Endothelial cell of umbilical vein (primary cell): ENCODE data around the gene PEX5. TPM values are rescaled to one million over a fixed set of nuclear protein-coding genes. Genes with fewer than 3 reads are reported as not detected.

Experiments
- BruUV-seq: library from RNA; stranded (reverse); fragments of 400-500 nt; replicated peaks from 2 replicates; lab custom pipeline; 2021; lab: Mats Ljungman, UMichigan
- CTCF ChIA-PET: fragments of 300-600, 350-600 bp; sonication (Branson Sonifier 250); formaldehyde crosslinking; loops from one replicate; lab custom pipeline; 2021; ENCODE audit warnings: antibody characterized with exemption, inconsistent platforms; lab: Charles Lee
- POLR2A ChIA-PET: fragments of 300-600, 350-600 bp; sonication (Branson Sonifier 250); formaldehyde crosslinking; loops from one replicate; lab custom pipeline; 2021; ENCODE audit warnings: antibody characterized with exemption, inconsistent platforms; lab: Charles Lee
- DNase-seq: peaks from one replicate; pipeline ENCODE4 v3.0.0-alpha.2; 2011; ENCODE audit warnings: low read depth, low spot score
- FAIRE-seq: peaks from 2 replicates; lab custom pipeline; 2011; peaks lifted over from hg19 to GRCh38; lab: Jason Lieb, UNC
- H2AFZ ChIP-seq: 2 replicates; pipeline ENCODE4 v1.6.0; 2012; ENCODE audit warnings: low read depth, low read length, control low read depth, inconsistent platforms
- H3K27ac ChIP-seq: 2 replicates; pipeline ENCODE4 v1.5.1; 2011; ENCODE audit warnings: low read depth, mild to moderate bottlenecking, control low read depth, low read length, moderate library complexity; ENCODE audit not compliant: insufficient read depth
- H3K27me3 ChIP-seq, 2 experiments: 2 replicates each; pipeline versions ENCODE4 v1.6.0 to v1.6.1; 2011; ENCODE audit warnings: low read length in 2 of 2, mixed read lengths in 1 of 2; ENCODE audit not compliant: control insufficient read depth in 2 of 2, insufficient read depth in 2 of 2
- H3K36me3 ChIP-seq, 2 experiments: 2 replicates in 1 of 2; 3 replicates in 1 of 2; pipeline ENCODE4 v1.5.1; 2011; ENCODE audit warnings: low read length in 2 of 2, mild to moderate bottlenecking in 1 of 2, moderate library complexity in 1 of 2; ENCODE audit not compliant: control insufficient read depth in 2 of 2, insufficient read depth in 2 of 2; ENCODE audit errors: extremely low read depth in 1 of 2
- H3K4me1 ChIP-seq: 3 replicates; pipeline ENCODE4 v1.5.1; 2011; ENCODE audit warnings: mild to moderate bottlenecking, low read length; ENCODE audit not compliant: control insufficient read depth, insufficient read depth; ENCODE audit errors: extremely low read depth
- H3K4me2 ChIP-seq: 2 replicates; pipeline ENCODE4 v1.6.1; 2011; ENCODE audit warnings: low read length, control low read depth, mixed read lengths; ENCODE audit not compliant: insufficient read depth
- H3K4me3 ChIP-seq, 3 experiments: fragments of 200-600 bp in 1 of 3; sonication (generic), shearing (Covaris generic) in 1 of 3; replicated peaks in 1 of 3; 2 replicates each; pipeline ENCODE4 v1.5.1; 2011 to 2016; ENCODE audit warnings: control low read depth in 3 of 3, low read length in 3 of 3, mild to moderate bottlenecking in 2 of 3, inconsistent platforms in 1 of 3, low read depth in 1 of 3, moderate library complexity in 1 of 3; ENCODE audit not compliant: insufficient read depth in 1 of 3
- H3K79me2 ChIP-seq: 2 replicates; pipeline ENCODE4 v1.6.0; 2012; ENCODE audit warnings: low read length, inconsistent platforms; ENCODE audit not compliant: control insufficient read depth, insufficient read depth
- H3K9ac ChIP-seq: replicated peaks from 2 replicates; pipeline ENCODE3; 2011; ENCODE audit warnings: low read length, control low read depth; ENCODE audit not compliant: insufficient read depth; ENCODE audit errors: extremely low read depth
- H3K9me1 ChIP-seq: replicated peaks from 3 replicates; pipeline ENCODE4 v1.6.0; 2011; ENCODE audit warnings: mild to moderate bottlenecking, low read length; ENCODE audit not compliant: control insufficient read depth, insufficient read depth; ENCODE audit errors: extremely low read depth
- H3K9me3 ChIP-seq: replicated peaks from 2 replicates; pipeline ENCODE4 v1.5.1; 2012; ENCODE audit warnings: low read length, inconsistent platforms; ENCODE audit not compliant: control insufficient read depth, insufficient read depth
- H4K20me1 ChIP-seq: replicated peaks from 2 replicates; pipeline ENCODE3; 2011; ENCODE audit warnings: mild to moderate bottlenecking, low read length; ENCODE audit not compliant: control insufficient read depth, insufficient read depth; ENCODE audit errors: extremely low read depth
- CTCF ChIP-seq, 2 donors: IDR thresholded peaks; 1 replicate in 1 of 2; 2 replicates in 1 of 2; pipeline ENCODE4 v1.5.1; 2011; ENCODE audit warnings: low read length in 2 of 2, mild to moderate bottlenecking in 2 of 2, moderate library complexity in 2 of 2, control low read depth in 1 of 2, inconsistent platforms in 1 of 2, low read depth in 1 of 2; ENCODE audit not compliant: insufficient read depth in 1 of 2; ENCODE audit errors: extremely low read depth in 1 of 2
- EZH2 ChIP-seq: IDR thresholded peaks from 2 replicates; pipeline ENCODE4 v1.6.1; 2012; ENCODE audit warnings: borderline replicate concordance, low read depth, mild to moderate bottlenecking, moderate library complexity, low read length, inconsistent platforms; ENCODE audit not compliant: severe bottlenecking
- FOS ChIP-seq: IDR thresholded peaks from 2 replicates; pipeline ENCODE4 v1.6.1; 2011; ENCODE audit warnings: mild to moderate bottlenecking, low read length, moderate library complexity, borderline replicate concordance; ENCODE audit not compliant: insufficient read depth
- GATA2 ChIP-seq: IDR thresholded peaks from 2 replicates; pipeline ENCODE4 v1.7.0; 2011; ENCODE audit warnings: low read depth, mild to moderate bottlenecking, moderate library complexity, mixed read lengths, low read length; ENCODE audit not compliant: insufficient read length, insufficient read depth
- JUN ChIP-seq: IDR thresholded peaks from 2 replicates; pipeline ENCODE4 v1.6.1; 2011; ENCODE audit warnings: borderline replicate concordance, low read depth; ENCODE audit not compliant: insufficient read length, insufficient read depth
- MAX ChIP-seq: IDR thresholded peaks from 2 replicates; pipeline ENCODE4 v1.6.1; 2011; ENCODE audit not compliant: insufficient read depth, insufficient read length
- MYC ChIP-seq: IDR thresholded peaks from one replicate; pipeline ENCODE4 v1.6.1; 2011; ENCODE audit warnings: mild to moderate bottlenecking, low read depth, low read length
- POLR2A ChIP-seq: IDR thresholded peaks from 2 replicates; pipeline ENCODE4 v1.6.1; 2012; ENCODE audit warnings: low read depth, mild to moderate bottlenecking, control low read depth, low read length
- POLR2AphosphoS5 ChIP-seq: IDR thresholded peaks from 2 replicates; pipeline ENCODE4 v1.6.1; 2012; ENCODE audit warnings: low read depth, mild to moderate bottlenecking, control low read depth, low read length, moderate library complexity; ENCODE audit not compliant: insufficient read depth
- dilution Hi-C: fragments of 300-500 bp; cut with MboI; formaldehyde crosslinking; loops from one replicate; pipeline ENCODE4 v1.15.0; 2019; ENCODE audit warnings: low sequenced_read_pairs; ENCODE audit not compliant: extremely low pct_ligation_motif_present
- intact Hi-C: fragments of 100-400 bp; cut with micrococcal nuclease; formaldehyde crosslinking; loops from one replicate; pipeline ENCODE4 v1.10.0; 2022
- polyA plus RNA-seq, 4 experiments: library from polyadenylated mRNA; depleted of rRNA in 3 of 4; stranded (reverse) in 3 of 4; unstranded in 1 of 4; fragments of >200 nt; gene quantifications; 2 replicates each; pipeline versions ENCODE4 v1.2.1 to v1.2.3, GENCODE V29; 2011 to 2012; ENCODE audit warnings: missing spikeins in 1 of 4
- total RNA-seq: library from RNA; stranded (reverse); gene quantifications from 2 replicates; pipeline ENCODE4 v1.2.3, GENCODE V29; 2021

PEX5 gene
- total and polyA plus RNA-seq, 2 donors (not counting 3 experiments of a cell fraction or from before 2014, with no cell fraction given) = 12.9 to 32.3 TPM

GRCh38 chr12:7171854-7172253, 17.6 kb upstream of the PEX5 start:
- POLR2A ChIA-PET = no interaction called here
- H3K4me2 ChIP-seq = no peak overlapping the region
- H3K79me2 ChIP-seq = no peaks in the 10 kb centered on the region
- H3K27me3 ChIP-seq = peaks cover 2 to 22% of the 10 kb centered on the region in 2 experiments
- no TSS peak for BruUV-seq
- intact Hi-C loops (no loop called here), dilution Hi-C loops (no loop called here)
- no peak for FAIRE-seq
- H3K9ac ChIP-seq = no peak overlapping the region
- H3K9me3 ChIP-seq = no peaks in the 10 kb centered on the region
- no peaks in the 10 kb centered on the region for H3K4me1 ChIP-seq
- no peaks in the 10 kb centered on the region for H3K9me1 ChIP-seq
- TF ChIP-seq MAX = no peak
- TF ChIP-seq CTCF (IDR thresholded peaks at IDR 0.05; ENCODE audit: extremely low read depth in 1 of 2, insufficient read depth in 1 of 2, low read depth in 1 of 2, low read length in 2 of 2) = no peak
- no peak for TF ChIP-seq POLR2A
- TF ChIP-seq JUN = no peak
- no peak for TF ChIP-seq FOS
- TF ChIP-seq MYC = no peak
- TF ChIP-seq GATA2 = no peak
- TF ChIP-seq POLR2AphosphoS5 = no peak
- no peak for TF ChIP-seq EZH2
- H4K20me1 ChIP-seq = no peaks in the 10 kb centered on the region
- no peak for DNase-seq
- no peak overlapping the region for H3K4me3 ChIP-seq
- no peaks in the 10 kb centered on the region for H3K36me3 ChIP-seq
- CTCF ChIA-PET = no interaction called here
- H3K27ac ChIP-seq = no peak overlapping the region
- no peak overlapping the region for H2AFZ ChIP-seq
